ENCODE data around the gene GSTK1. TPM values are rescaled to one million over a fixed set of nuclear protein-coding genes. Genes with fewer than 3 reads are reported as not detected.

The GSTK1 gene
- total and polyA plus RNA-seq, 2 donors (not counting 1 experiment from before 2014, with no cell fraction given): 181 to 315 TPM

GRCh38 chr7:143296686-143297085 lies 33.4 kb downstream of the GSTK1 start:
- no peak overlapping the region for H3K27ac Mint-ChIP-seq
- TF ChIP-seq CTCF (IDR thresholded peaks at IDR 0.05): no peak
- TF ChIP-seq EZH2 (IDR thresholded peaks at IDR 0.05; ENCODE audit: borderline replicate concordance, insufficient read depth, low read depth, low read length, poor library complexity, severe bottlenecking): no peak
- H3K9me3 Mint-ChIP-seq (ENCODE audit: insufficient read depth): no peaks in the 10 kb centered on the region
- CTCF ChIA-PET: interaction anchor here (0.8 to 3.5 kb wide), 4 partner anchors 9 to 56 kb away, joined by 3 to 14 read pairs (median 6); partner anchors contain the start of gene CASP2
- Histone ChIP-seq H4K20me1 (ENCODE audit: control insufficient read depth, insufficient read depth, low read length, poor library complexity, severe bottlenecking) (peaks cover 41% of the 10 kb centered on the region), H2AFZ (ENCODE audit: insufficient read depth, low read depth, low read length, poor library complexity, severe bottlenecking) (no peak overlapping the region), H3K4me3 (ENCODE audit: control extremely low read depth in 1 of 5, extremely low read depth in 1 of 5, insufficient read depth in 1 of 5, low read depth in 2 of 5, low read length in 4 of 5) (no peak overlapping the region), H3K36me3 (replicated peaks in 1 of 2; ENCODE audit: control extremely low read depth in 1 of 2, control insufficient read depth in 1 of 2, extremely low read depth in 1 of 2, insufficient read depth in 2 of 2, low read length in 1 of 2) (peaks cover 7 to 93% of the 10 kb centered on the region in 2 experiments), H3K4me1 (ENCODE audit: control insufficient read depth in 2 of 2, insufficient read depth in 2 of 2, low read length in 2 of 2) (peaks cover 3 to 4% of the 10 kb centered on the region in 2 donors), H3K9ac (ENCODE audit: low read length) (no peak overlapping the region), H3K79me2 (ENCODE audit: control insufficient read depth, insufficient read depth, low read length) (peaks cover 42% of the 10 kb centered on the region), H3K9me3 (ENCODE audit: control extremely low read depth in 1 of 3, control insufficient read depth in 2 of 3, insufficient read depth in 1 of 3, low read length in 2 of 3) (no peaks in the 10 kb centered on the region), H3K4me2 (replicated peaks; ENCODE audit: low read depth, low read length, poor library complexity, severe bottlenecking) (no peak overlapping the region), H3K27ac (ENCODE audit: low read length in 2 of 2) (peak overlapping the region in 1 of 2 donors; percentile 2), H3K27me3 (replicated peaks in 1 of 4; ENCODE audit: control extremely low read depth in 1 of 4, control insufficient read depth in 3 of 4, insufficient read depth in 4 of 4, low read length in 3 of 4) (no peaks in the 10 kb centered on the region)
- H3K4me3 Mint-ChIP-seq: no peak overlapping the region
- H3K27me3 Mint-ChIP-seq: no peaks in the 10 kb centered on the region
- POLR2A ChIA-PET: no interaction called here
- intact Hi-C loops (cut with micrococcal nuclease): no loop called here
- H3K4me1 Mint-ChIP-seq: peaks cover 39% of the 10 kb centered on the region
- no peak for ATAC-seq (ENCODE audit: low read depth)
- no peak for DNase-seq
- no CpG with 5 or more reads among the region's 2 CpGs for WGBS (ENCODE audit: insufficient coverage)

- Histone ChIP-seq H3K79me2 (ENCODE audit: control insufficient read depth, insufficient read depth, low read length) (peaks cover 16% of the 10 kb centered on the region), H3K27me3 (replicated peaks in 1 of 4; ENCODE audit: control extremely low read depth in 1 of 4, control insufficient read depth in 3 of 4, insufficient read depth in 4 of 4, low read length in 3 of 4) (no peaks in the 10 kb centered on the region), H2AFZ (ENCODE audit: insufficient read depth, low read depth, low read length, poor library complexity, severe bottlenecking) (no peak overlapping the region), H3K36me3 (replicated peaks in 1 of 2; ENCODE audit: control extremely low read depth in 1 of 2, control insufficient read depth in 1 of 2, extremely low read depth in 1 of 2, insufficient read depth in 2 of 2, low read length in 1 of 2) (peaks cover 3 to 92% of the 10 kb centered on the region in 2 experiments), H3K4me3 (ENCODE audit: control extremely low read depth in 1 of 5, extremely low read depth in 1 of 5, insufficient read depth in 1 of 5, low read depth in 2 of 5, low read length in 4 of 5) (no peak overlapping the region), H3K4me1 (ENCODE audit: control insufficient read depth in 2 of 2, insufficient read depth in 2 of 2, low read length in 2 of 2) (peaks cover 3 to 4% of the 10 kb centered on the region in 2 donors), H3K27ac (ENCODE audit: low read length in 2 of 2) (no peak overlapping the region), H3K4me2 (replicated peaks; ENCODE audit: low read depth, low read length, poor library complexity, severe bottlenecking) (no peak overlapping the region), H4K20me1 (ENCODE audit: control insufficient read depth, insufficient read depth, low read length, poor library complexity, severe bottlenecking) (peaks cover 36% of the 10 kb centered on the region), H3K9ac (ENCODE audit: low read length) (no peak overlapping the region), H3K9me3 (ENCODE audit: control extremely low read depth in 1 of 3, control insufficient read depth in 2 of 3, insufficient read depth in 1 of 3, low read length in 2 of 3) (no peaks in the 10 kb centered on the region)
- DNase-seq (no peak), ATAC-seq (ENCODE audit: low read depth) (no peak)
- intact Hi-C loops (cut with micrococcal nuclease): no loop called here
- ChIA-PET CTCF (interaction anchor here (0.6 to 4.6 kb wide), 27 partner anchors 9 to 1579 kb away, joined by 3 to 112 read pairs (median 4); partner anchors contain the start of genes CASP2 and CLCN1), POLR2A (no interaction called here)
- Mint-ChIP-seq H3K27ac (peak overlapping the region; percentile 24), H3K4me3 (no peak overlapping the region), H3K27me3 (no peaks in the 10 kb centered on the region), H3K9me3 (ENCODE audit: insufficient read depth) (no peaks in the 10 kb centered on the region), H3K4me1 (peaks cover 34% of the 10 kb centered on the region)
- 100% methylated on average over 1 of the region's 2 CpGs for WGBS (ENCODE audit: insufficient coverage)
- TF ChIP-seq CTCF (IDR thresholded peaks at IDR 0.05) (no peak), EZH2 (IDR thresholded peaks at IDR 0.05; ENCODE audit: borderline replicate concordance, insufficient read depth, low read depth, low read length, poor library complexity, severe bottlenecking) (no peak)
These were observed 36.1 kb downstream of the GSTK1 start for GRCh38 chr7:143299346-143299745.

All from B cell (primary cell).